A549 (cell line): ENCODE results near the gene KSR2.

Experiments
- BHLHE40 ChIP-seq: IDR thresholded peaks from 2 replicates; pipeline ENCODE4 v1.6.1; 2012; ENCODE audit warnings: low read depth, low read length, inconsistent platforms
- CEBPB ChIP-seq, 2 experiments: fragments of >200 bp in 1 of 2; sonication (Bioruptor Twin) in 1 of 2; formaldehyde crosslinking in 1 of 2; IDR thresholded peaks; 2 replicates each; pipeline ENCODE4 v1.6.1; 2012 to 2016
- CTCF ChIP-seq: fragments of >200 bp; sonication (Bioruptor Twin); formaldehyde crosslinking; IDR thresholded peaks from 3 replicates; pipeline ENCODE4 v1.5.1; 2016
- HES2 ChIP-seq: fragments of >200 bp; sonication (Bioruptor Twin); formaldehyde crosslinking; IDR thresholded peaks from 2 replicates; pipeline ENCODE4 v1.6.1; 2016
- POLR2A ChIP-seq: IDR thresholded peaks from 2 replicates; pipeline ENCODE4 v1.6.1; 2012; ENCODE audit warnings: mild to moderate bottlenecking, low read length
- RAD21 ChIP-seq, 2 experiments: fragments of >200 bp in 1 of 2; sonication (Bioruptor Twin) in 1 of 2; formaldehyde crosslinking in 1 of 2; IDR thresholded peaks in 1 of 2; conservative IDR thresholded peaks in 1 of 2; 2 replicates in 1 of 2; 3 replicates in 1 of 2; pipeline ENCODE4 v1.6.1; 2012 to 2018; ENCODE audit warnings: inconsistent platforms in 1 of 2
- RCOR1 ChIP-seq: fragments of 150-350 bp; IDR thresholded peaks from 2 replicates; pipeline ENCODE4 v1.6.1; 2014; ENCODE audit warnings: antibody characterized with exemption, low read length, low read depth
- TF ChIP-seq, protein P1 (sequence below): fragments of 150-350 bp; IDR thresholded peaks from 2 replicates; pipeline ENCODE4 v1.6.1; 2014; ENCODE audit warnings: low read depth, mild to moderate bottlenecking, low read length

DNA sequence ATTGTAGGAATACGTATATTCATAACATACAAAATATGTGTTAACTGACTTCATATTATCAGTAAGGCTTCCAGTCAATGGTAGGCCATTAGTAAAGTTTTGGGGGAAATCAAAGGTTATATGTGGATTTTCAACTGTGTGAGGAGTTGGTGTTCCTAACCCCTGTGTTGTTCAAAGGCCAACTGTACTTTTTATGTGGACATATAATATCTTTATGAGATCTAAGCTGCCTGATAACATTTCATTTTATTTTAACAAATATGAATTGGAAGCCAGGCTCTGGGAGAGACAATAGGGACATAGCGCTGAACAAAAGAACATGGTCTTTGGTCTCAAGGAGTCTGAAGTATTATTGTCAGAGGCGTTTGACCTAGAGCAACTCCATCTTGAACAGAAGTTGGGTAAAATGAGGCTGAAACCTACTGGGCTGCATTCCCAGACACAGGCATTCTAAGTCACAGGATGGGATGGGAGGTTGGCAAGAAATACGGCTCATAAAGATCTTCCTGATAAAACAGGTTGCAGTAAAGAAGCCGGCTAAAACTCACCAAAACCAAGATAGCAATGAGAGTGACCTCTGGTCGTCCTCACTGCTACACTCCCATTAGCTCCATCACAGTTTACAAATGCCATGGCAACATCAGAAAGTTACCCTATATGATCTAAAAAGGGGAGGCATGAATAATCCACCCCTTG is 147.2 kb downstream of the KSR2 start:
- TF ChIP-seq POLR2A (no peak), CEBPB (IDR thresholded peaks at IDR 0.05) (no peak), CTCF (no peak), RAD21 (conservative IDR thresholded peaks at IDR 0.05 in 1 of 2, IDR thresholded peaks at IDR 0.05 in 1 of 2) (no peak), BHLHE40 (no peak), HES2 (no peak), RCOR1 (no peak)
- TF ChIP-seq, protein P1, sequence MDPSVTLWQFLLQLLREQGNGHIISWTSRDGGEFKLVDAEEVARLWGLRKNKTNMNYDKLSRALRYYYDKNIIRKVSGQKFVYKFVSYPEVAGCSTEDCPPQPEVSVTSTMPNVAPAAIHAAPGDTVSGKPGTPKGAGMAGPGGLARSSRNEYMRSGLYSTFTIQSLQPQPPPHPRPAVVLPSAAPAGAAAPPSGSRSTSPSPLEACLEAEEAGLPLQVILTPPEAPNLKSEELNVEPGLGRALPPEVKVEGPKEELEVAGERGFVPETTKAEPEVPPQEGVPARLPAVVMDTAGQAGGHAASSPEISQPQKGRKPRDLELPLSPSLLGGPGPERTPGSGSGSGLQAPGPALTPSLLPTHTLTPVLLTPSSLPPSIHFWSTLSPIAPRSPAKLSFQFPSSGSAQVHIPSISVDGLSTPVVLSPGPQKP = no peak
